NCI-H1417 (cell line): ENCODE data around the gene HMGB4.

Source experiments
- DNase-seq, 3 experiments: peaks; one replicate each; lab custom pipeline; 2025; lab: John Stamatoyannopoulos, UW

Gene HMGB4

GRCh38 chr1:33863779-33864178 is at the start of gene HMGB4:
Gene HMGB4, plus strand, starts transcription at chr1:33864079. Its CDS starts 113 bp downstream, at chr1:33864192.
- no peak for DNase-seq

DNA sequence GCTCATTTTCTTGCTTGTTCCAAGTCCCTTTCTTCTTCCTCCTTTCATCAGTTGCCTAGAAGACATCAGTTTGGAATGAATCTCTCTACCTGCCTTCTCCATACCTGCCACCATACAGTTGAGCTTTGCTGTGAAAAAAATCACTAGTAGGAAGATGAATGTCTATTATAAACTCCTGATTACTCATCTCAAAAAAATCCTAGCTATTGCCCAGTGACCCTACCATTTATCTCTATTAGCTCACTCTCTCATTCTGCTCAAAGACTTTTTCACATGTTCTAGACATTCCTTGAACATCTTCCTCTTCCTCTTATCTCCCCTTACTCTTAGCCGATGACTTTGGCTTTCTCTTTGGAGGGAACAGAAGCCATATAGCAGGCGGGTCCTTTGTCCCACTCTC is 49.7 kb upstream of the HMGB4 start:
- no peak for DNase-seq

DNA sequence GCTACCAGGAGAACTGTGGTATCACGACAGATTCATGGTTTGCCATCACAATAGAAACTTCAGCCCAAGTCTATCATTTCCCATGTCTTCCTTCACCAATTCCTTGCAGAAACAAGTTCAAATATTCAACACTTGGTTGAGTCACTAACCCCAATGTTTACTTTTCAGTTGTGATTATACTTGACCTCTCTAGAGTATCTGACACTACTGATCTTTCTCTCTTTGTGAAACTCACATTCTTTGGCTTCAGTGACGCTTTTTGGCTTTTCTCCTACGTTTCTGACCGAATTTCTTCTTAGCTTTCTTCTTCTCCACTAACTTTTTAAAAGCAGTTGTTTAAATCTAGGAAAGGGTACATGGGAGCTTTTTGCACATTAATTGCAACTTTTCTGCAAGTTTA is 48.8 kb upstream of the HMGB4 start:
- DNase-seq, result no peak

DNA sequence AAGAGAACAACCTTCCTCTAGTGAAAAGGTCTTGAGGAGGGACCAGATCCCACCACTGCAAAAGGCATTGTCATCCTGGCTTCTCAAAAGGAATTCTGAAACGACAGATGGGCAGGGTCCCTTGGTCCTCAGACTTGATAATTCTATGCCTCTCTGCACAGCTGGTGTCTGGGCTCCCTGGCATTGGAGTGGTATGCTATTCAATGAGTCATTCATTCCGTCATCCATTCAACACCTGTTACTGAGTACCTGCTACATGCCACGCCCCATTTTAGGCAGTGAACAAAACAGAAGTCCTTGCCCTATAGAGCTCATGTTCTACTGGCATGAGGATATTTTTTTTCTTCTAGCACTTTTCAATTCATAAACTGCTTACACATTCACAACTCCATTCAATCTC is 45.8 kb upstream of the HMGB4 start:
- peak in 2 of 3 experiments; percentile 6 to 46 for DNase-seq

DNA sequence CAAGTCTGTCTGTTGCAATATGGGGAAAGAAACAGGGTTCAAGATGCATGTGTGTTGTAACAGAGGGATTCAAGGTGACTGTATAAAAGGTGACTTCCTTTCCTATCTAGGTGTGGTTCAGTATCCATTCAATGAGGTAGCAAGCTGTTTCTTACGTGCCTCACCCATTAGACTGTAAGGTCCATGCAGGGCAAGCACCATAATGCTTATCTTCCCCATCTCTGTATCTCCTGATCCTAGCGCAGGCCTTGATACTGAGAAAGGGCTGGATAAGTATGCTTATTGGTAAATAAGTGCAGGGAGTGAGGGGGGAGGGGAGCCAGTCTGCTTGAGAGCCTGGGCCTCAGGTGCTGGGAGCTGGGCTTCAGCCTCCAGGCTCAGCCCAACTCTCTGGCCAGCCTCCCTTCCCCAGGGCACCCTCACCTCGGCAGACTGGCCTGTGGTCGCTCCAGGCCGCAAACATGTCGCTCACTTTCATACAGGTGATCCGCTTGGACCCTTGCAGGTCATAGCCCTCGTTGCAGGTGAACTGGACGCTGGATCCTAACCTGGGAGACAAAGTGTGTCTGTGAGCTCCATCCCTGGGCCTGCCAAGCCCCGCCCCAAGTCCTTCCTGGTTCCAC is 44.5 kb upstream of the HMGB4 start:
- DNase-seq, result no peak

DNA sequence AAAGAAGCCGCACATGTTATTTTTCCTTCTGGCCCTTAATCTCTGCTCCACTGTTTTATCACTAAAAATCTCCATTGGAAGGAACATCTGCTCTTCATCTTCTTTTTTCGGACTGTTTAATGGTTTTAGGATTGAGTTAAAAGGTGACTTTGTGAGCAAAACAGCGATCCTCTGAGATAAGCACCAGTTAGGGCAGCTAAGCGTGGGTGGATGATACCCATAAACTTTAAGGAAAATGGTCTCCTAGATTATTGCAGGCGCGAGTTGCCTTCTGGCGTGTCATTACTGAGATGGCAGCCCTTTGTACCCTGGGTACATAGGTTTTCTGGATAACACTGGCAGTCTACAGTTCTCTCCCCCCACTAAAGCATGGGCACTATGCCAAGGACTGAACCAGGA is 44.0 kb upstream of the HMGB4 start:
- DNase-seq, result no peak

DNA sequence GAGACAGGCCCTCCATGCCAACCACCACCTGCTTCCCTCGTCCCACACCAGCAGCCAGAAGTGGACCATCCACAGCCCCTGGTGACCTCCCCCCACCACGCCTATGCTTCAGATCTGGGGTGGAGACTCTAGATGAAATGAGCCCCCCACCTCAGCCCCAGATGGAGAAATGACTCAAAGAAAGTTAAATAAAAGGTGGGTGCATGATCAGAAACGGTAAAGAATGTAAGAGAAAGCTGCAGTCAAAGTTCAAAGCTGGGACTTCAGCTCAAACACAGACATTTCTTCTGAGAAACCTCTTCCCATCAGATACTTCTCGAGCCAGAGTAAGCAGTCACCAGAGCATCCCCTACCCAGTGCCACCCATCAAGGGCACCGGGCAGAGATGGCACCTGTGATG is 43.1 kb upstream of the HMGB4 start:
- DNase-seq, result no peak

- no peak for DNase-seq
Observed at GRCh38 chr1:33821291-33821690, 42.6 kb upstream of the HMGB4 start.

DNA sequence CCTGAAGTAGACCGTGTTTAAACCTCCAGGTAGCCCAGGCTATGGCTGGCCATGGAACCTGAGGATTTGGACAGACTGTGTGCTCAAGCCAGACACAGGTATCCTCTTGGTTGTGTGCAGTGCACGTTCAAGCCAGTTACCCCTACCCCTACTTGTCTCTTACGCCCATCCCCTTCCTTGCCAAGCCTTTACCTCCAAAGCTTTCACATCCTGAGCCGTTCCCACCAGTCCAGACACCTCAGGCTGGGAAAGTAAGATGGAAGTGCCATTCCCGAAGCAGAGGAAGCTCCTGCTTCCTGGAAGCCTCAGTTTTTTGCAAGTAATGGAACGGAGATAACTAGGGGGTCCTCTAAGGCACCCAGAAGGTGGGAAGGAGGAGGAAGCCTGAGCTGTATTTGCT is 41.5 kb upstream of the HMGB4 start:
- no peak for DNase-seq

DNA sequence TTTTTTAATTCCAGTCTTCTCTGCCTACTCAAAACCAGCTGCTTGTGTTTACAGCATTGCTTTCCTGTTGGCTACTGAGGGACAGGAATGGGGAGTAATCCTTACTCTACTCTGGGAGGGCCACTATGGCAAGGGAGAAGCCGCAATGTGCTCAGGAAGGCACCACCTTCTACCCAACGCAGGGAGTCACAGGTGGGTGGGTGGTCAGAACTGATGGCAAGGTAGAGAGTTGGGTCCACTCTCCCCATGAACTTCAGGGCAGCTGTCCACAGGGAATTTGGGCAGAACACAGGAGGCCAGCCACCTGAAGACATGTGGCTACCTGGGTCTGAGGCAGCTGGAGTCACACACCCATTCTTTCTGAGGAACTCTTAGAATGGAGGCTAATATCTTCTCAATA is 40.5 kb upstream of the HMGB4 start:
- DNase-seq, result no peak

DNA sequence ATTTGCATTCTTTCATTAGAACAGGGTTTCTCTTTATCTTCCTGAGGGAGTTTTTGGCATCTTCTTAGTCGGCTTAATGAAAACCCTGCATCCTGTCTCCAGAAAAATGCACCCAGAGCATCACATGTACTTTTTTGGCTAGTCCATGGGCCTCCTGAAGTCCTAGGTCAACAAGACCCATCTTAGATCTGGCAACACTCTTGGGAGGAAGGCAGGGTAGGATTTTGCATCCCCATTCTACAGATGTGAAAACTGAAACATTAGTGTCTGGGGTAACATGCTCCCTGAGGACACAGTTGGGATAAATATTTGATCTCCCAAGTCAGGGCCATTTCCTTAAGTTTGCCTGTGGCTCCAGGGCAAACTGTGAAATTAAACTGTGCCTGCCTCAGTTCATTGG is 40.0 kb upstream of the HMGB4 start:
- DNase-seq, result no peak

DNA sequence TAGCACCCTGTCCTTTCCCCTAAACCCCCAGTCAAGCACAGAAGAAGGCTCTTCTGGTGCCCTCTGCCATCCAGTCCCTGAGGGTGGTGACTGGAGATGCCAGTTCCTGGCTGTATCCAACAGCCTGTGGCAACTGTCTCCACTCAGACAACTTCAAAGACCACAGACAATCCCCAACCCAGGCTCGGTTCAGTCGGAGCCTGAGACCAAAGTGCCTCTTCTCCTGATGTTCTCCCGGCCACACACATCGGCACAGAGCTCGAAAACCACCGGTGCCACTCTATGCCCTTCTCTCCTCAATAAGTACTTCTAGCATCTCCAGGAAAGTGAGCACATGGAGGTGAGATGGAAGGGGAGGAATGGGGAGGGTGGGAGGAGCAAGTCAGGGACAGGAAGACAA is 39.6 kb upstream of the HMGB4 start:
- no peak for DNase-seq

- DNase-seq, result no peak
Observed at GRCh38 chr1:33824971-33825370, 38.9 kb upstream of the HMGB4 start.

DNA sequence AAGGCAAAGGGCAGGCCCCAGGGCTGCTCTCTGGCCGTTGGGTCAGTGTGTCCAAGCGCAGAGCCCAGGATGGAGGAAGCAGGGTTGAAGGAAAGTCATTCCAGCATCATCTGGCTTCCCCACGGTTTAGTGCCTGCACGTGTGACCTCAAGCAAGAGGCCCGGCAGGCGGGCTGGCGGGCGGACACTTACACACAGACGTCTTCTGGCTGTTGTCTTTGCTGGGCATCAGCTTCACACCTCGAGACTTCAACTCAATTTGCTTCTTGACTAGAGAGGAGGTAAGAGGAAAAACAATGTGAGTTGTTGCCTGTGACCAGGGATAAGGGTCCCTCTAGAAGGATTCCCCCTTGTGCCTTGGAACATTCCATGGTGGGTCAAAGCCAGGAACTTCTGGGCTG is 38.4 kb upstream of the HMGB4 start:
- no peak for DNase-seq

- DNase-seq, result no peak
Observed at GRCh38 chr1:33826311-33826710, 37.6 kb upstream of the HMGB4 start.

DNA sequence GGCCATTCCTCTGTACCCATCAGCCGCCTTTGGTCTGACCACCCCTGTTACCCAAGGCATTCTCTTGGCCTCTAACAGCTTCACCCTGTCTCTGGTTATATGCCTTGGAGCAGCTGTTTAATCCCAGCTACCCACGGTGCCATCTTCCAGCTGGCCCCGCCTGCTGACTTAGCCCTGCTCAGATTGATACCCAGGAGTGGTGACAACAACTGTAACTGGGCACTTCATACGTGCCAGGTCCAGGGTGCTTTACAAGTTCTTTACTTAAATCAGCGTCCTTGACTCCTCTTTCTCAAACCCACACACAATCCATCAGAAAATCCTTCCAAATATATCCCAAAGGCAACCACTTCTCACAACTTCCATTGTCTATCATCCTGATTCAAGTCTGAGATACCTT is 37.2 kb upstream of the HMGB4 start:
- DNase-seq, result no peak

GRCh38 chr1:33828059-33828458 is 35.8 kb upstream of the HMGB4 start:
- DNase-seq, result no peak

DNA sequence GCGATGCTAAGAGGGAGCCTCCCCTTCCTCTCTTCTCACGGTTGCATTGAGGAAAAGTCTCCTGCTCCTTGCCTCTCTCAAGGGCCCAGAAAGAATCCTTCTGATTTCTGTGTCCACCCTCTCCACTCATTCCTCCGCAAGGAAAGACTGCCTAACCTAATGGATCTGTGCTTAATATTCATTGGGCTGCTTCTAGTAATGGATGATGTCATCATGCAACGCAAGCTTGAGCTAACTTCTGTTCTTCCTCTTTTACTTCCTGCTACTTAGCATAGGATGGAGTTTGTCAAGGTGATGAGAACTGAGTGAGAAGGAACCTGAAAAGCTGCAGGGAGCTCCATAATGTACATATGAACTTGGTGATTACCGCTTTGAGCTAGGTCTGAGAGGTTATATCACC is 35.2 kb upstream of the HMGB4 start:
- no peak for DNase-seq

DNA sequence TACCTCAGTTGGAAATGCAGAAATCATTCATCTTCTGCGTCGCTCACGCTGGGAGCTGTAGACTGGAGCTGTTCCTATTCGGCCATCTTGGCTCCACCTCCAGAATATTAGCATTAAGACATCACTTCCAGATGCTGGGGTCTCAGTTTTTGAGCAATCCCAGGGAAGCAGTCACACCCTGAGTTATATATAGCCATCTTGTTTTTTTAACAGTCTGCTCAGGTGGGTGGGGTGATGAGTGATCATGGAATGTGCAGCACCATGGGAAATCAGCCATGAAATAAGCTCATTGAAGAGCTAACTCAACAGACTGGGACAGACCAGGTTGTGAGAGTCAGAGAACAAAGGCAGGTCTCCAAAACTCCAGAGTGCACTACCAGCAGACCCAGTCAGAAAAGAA is 27.0 kb upstream of the HMGB4 start:
- DNase-seq, result no peak

DNA sequence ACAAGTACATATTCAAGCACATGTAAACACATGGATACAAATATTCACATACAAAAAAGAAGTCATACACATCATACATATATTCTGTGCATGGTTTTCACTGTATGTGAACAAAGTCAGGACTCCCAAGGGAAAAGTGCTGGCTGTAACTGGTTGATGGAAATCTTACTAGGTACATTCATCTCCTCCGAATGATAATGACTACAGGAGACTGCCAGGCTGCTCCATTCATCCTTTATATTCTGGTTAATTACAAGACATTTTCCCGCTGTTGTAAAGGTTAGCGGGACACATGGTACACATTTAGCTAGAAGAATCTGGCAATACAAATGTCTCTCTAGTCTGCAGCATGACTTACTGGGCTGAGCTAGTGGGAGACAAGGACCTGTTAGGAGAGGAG is 26.2 kb upstream of the HMGB4 start:
- DNase-seq, result no peak

DNA sequence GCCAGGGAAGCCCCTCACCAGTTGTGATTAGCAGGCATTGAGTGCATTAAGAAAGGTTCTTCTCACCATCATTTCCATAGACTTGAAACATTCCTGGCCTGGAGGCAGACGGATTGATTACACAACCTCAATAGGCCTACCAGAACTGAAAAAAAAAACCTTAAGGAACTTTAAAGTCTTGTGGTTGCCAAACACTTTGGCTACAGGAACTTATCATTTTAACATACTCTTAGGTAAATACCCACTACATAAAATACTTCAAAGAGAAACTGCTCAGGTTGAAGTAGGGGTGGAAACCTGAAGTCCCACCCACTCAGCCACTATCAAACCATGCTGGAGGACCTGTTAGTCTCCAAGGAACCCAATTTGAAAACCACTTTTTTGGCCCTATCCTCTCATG is 22.4 kb upstream of the HMGB4 start:
- no peak for DNase-seq

DNA sequence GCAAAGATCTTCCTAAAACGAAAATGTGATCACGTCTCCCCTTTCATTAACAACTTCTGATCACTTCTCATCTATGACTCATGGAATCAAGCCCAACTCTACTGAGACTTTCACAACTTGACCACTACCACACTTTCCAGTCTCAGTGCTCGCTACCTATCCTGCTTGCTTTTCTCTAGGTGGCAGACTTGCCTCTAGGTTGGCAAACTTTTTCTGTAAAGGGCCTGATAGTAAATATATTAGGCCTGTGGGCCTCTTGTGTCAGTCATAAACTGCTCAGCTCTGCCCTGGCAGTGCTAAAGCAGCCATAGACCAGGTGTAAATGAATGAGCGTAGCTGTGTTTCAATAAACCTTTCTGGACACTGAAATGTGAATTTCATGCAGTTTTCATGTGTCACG is 21.5 kb upstream of the HMGB4 start:
- no peak for DNase-seq

DNA sequence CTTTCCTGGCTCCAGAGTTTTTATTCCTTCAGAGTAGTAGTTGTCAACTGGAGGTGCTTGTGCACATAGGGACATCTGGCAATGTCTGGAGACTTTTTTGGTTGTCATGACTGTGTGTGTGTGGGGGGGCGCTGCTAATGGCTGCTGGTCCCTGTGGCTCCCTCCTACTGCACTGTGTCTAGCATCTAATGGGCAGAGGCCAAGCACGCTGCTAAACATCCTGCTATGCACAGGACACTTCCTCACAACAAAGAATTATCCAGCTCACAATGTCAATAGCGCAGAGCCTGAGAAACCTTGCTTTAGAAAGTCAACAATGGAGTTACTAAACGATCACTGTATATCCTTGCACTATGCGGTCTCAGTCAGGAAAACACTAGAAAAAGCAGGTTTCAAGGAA is 19.7 kb upstream of the HMGB4 start:
- no peak for DNase-seq

GRCh38 chr1:33846861-33847260 is 17.0 kb upstream of the HMGB4 start:
- DNase-seq, result no peak
